HCT116 (cell line): ENCODE results near the gene KMO. TPM values are rescaled to one million over a fixed set of nuclear protein-coding genes. Genes with fewer than 3 reads are reported as not detected.

Experiments used
- ATAC-seq: fragments of 200-7000 bp; cut with Tn5 transposase; 2 replicates; pipeline ENCODE4 v1.9.1; 2020; ENCODE audit warnings: mild to moderate bottlenecking, moderate library complexity
- BruUV-seq: library from RNA; stranded (reverse); fragments of 400-500 nt; replicated peaks from 2 replicates; lab custom pipeline; 2021; lab: Mats Ljungman, UMichigan
- CTCF ChIA-PET: fragments of 300-600 bp; sonication (Branson Sonifier 250); formaldehyde crosslinking; loops from one replicate; lab custom pipeline; 2021; ENCODE audit warnings: antibody characterized with exemption; lab: Charles Lee
- POLR2A ChIA-PET: fragments of 300-600, 350-600 bp; sonication (Branson Sonifier 250); formaldehyde crosslinking; loops from one replicate; lab custom pipeline; 2021; ENCODE audit warnings: antibody characterized with exemption; lab: Charles Lee
- RAD21 ChIA-PET, 2 experiments: fragments of 300-600 bp; sonication (Branson Sonifier 250); formaldehyde crosslinking; loops; one replicate each; lab custom pipeline; 2023; ENCODE audit warnings: low total read pairs in 2 of 2; ENCODE audit not compliant: uncharacterized antibody in 2 of 2, unreplicated experiment in 2 of 2, low non-redundant PET in 1 of 2; lab: Charles Lee
- DNase-seq: peaks from one replicate; pipeline ENCODE4 v3.0.0-alpha.2; 2010; ENCODE audit warnings: low read depth, low spot score
- H2AFZ ChIP-seq: fragments of 200-600 bp; shearing (Covaris generic), sonication (generic); 2 replicates; pipeline ENCODE4 v1.6.1; 2017; ENCODE audit warnings: low read depth, mixed run types, mixed read lengths, antibody characterized with exemption, low read length; ENCODE audit not compliant: poor library complexity, severe bottlenecking
- H3K27ac ChIP-seq: 2 replicates; pipeline ENCODE4 v1.5.1; 2012; ENCODE audit warnings: low read depth, low read length
- H3K27me3 ChIP-seq: fragments of 200-600 bp; sonication (generic); 2 replicates; pipeline ENCODE4 v1.6.1; 2016; ENCODE audit warnings: mixed run types, low read length, mixed read lengths; ENCODE audit not compliant: insufficient read depth
- H3K36me3 ChIP-seq, 2 experiments: fragments of 200-500 bp in 1 of 2; fragments of 200-600 bp in 1 of 2; sonication (Bioruptor generic) in 1 of 2; sonication (generic) in 1 of 2; 2 replicates each; pipeline versions ENCODE4 v1.5.1 to v1.6.1; 2014 to 2016; ENCODE audit warnings: low read length in 2 of 2, inconsistent platforms in 1 of 2, mixed read lengths in 1 of 2, mixed run types in 1 of 2; ENCODE audit not compliant: insufficient read depth in 2 of 2, control insufficient read depth in 1 of 2
- H3K4me1 ChIP-seq, 2 experiments: fragments of 200-600 bp in 1 of 2; sonication (generic) in 1 of 2; 2 replicates each; pipeline versions ENCODE4 v1.5.1 to v1.6.1; 2012 to 2017; ENCODE audit warnings: low read length in 2 of 2, inconsistent platforms in 1 of 2, mild to moderate bottlenecking in 1 of 2, mixed read lengths in 1 of 2, mixed run types in 1 of 2, moderate library complexity in 1 of 2; ENCODE audit not compliant: insufficient read depth in 2 of 2, control insufficient read depth in 1 of 2
- H3K4me2 ChIP-seq: fragments of 200-600 bp; sonication (generic); 2 replicates; pipeline ENCODE4 v1.6.1; 2017; ENCODE audit warnings: mixed run types, low read length, mixed read lengths
- H3K4me3 ChIP-seq, 2 experiments: fragments of 200-600 bp in 1 of 2; sonication (generic) in 1 of 2; replicated peaks in 1 of 2; 2 replicates each; pipeline ENCODE4 v1.5.1; 2011 to 2016; ENCODE audit warnings: low read length in 2 of 2, control low read depth in 1 of 2, low read depth in 1 of 2, mild to moderate bottlenecking in 1 of 2, mixed read lengths in 1 of 2, mixed run types in 1 of 2
- H3K79me2 ChIP-seq: fragments of 200-600 bp; sonication (generic); 2 replicates; pipeline ENCODE4 v1.6.1; 2017; ENCODE audit warnings: mild to moderate bottlenecking, mixed run types, low read length, moderate library complexity, mixed read lengths; ENCODE audit not compliant: insufficient read depth
- H3K9ac ChIP-seq: fragments of 200-600 bp; sonication (generic); 2 replicates; pipeline ENCODE4 v1.6.1; 2016; ENCODE audit warnings: low read length, mixed read lengths
- H3K9me2 ChIP-seq: fragments of 200-600 bp; sonication (generic), shearing (Covaris generic); 2 replicates; pipeline ENCODE4 v1.6.1; 2017; ENCODE audit warnings: mixed run types, mild to moderate bottlenecking, moderate library complexity; ENCODE audit not compliant: insufficient read depth
- H3K9me3 ChIP-seq, 2 experiments: fragments of 200-500 bp in 1 of 2; fragments of 200-600 bp in 1 of 2; sonication (Bioruptor generic) in 1 of 2; sonication (generic) in 1 of 2; 2 replicates each; pipeline ENCODE4 v1.6.1; 2014 to 2017; ENCODE audit warnings: low read length in 2 of 2, mixed read lengths in 2 of 2, inconsistent platforms in 1 of 2, low read depth in 1 of 2, mild to moderate bottlenecking in 1 of 2, mixed run types in 1 of 2, moderate library complexity in 1 of 2; ENCODE audit not compliant: control insufficient read depth in 1 of 2, insufficient read depth in 1 of 2
- H4K20me1 ChIP-seq: fragments of 200-600 bp; sonication (generic), shearing (Covaris generic); 2 replicates; pipeline ENCODE4 v1.6.1; 2017; ENCODE audit warnings: mixed run types, mild to moderate bottlenecking, moderate library complexity; ENCODE audit not compliant: insufficient read depth
- CBX3 ChIP-seq: IDR thresholded peaks from 2 replicates; pipeline ENCODE4 v1.6.1; 2012; ENCODE audit warnings: low read depth
- CEBPB ChIP-seq: IDR thresholded peaks from 2 replicates; pipeline ENCODE4 v1.6.1; 2012; ENCODE audit warnings: low read depth
- CTCF ChIP-seq, 3 experiments: fragments of 200-600 bp in 1 of 3; sonication (generic) in 1 of 3; IDR thresholded peaks in 2 of 3; conservative IDR thresholded peaks in 1 of 3; 2 replicates each; pipeline ENCODE4 v1.5.1; 2012 to 2017; ENCODE audit warnings: low read depth in 2 of 3, low read length in 2 of 3, antibody characterized with exemption in 1 of 3, borderline replicate concordance in 1 of 3, control low read depth in 1 of 3, mild to moderate bottlenecking in 1 of 3, mixed read lengths in 1 of 3, mixed run types in 1 of 3, moderate library complexity in 1 of 3; ENCODE audit not compliant: insufficient read depth in 1 of 3
- ELF1 ChIP-seq: IDR thresholded peaks from 2 replicates; pipeline ENCODE4 v1.6.1; 2012; ENCODE audit warnings: low read depth, borderline replicate concordance
- EZH2 ChIP-seq: fragments of 200-600 bp; sonication (generic); IDR thresholded peaks from 2 replicates; pipeline ENCODE4 v1.6.1; 2017; ENCODE audit warnings: antibody characterized with exemption, mixed run types
- EZH2phosphoT487 ChIP-seq: fragments of 200-600 bp; IDR thresholded peaks from 2 replicates; pipeline ENCODE4 v1.6.1; 2018; ENCODE audit warnings: antibody characterized with exemption, borderline replicate concordance
- FOSL1 ChIP-seq: IDR thresholded peaks from 2 replicates; pipeline ENCODE4 v1.6.1; 2012; ENCODE audit warnings: low read depth
- MAX ChIP-seq: IDR thresholded peaks from 2 replicates; pipeline ENCODE4 v1.6.1; 2012
- POLR2AphosphoS5 ChIP-seq: IDR thresholded peaks from 2 replicates; pipeline ENCODE4 v1.6.1; 2011; ENCODE audit warnings: mild to moderate bottlenecking, low read depth, low read length, moderate library complexity
- RAD21 ChIP-seq: IDR thresholded peaks from 2 replicates; pipeline ENCODE4 v1.6.1; 2012; ENCODE audit warnings: low read depth, mild to moderate bottlenecking
- SIN3A ChIP-seq: IDR thresholded peaks from 2 replicates; pipeline ENCODE4 v1.6.1; 2012; ENCODE audit warnings: low read depth
- SP1 ChIP-seq: IDR thresholded peaks from 2 replicates; pipeline ENCODE4 v1.6.1; 2012; ENCODE audit warnings: low read depth
- SRF ChIP-seq: IDR thresholded peaks from 2 replicates; pipeline ENCODE4 v1.6.1; 2012; ENCODE audit warnings: low read depth
- ZFX ChIP-seq: fragments of 450-650 bp; IDR thresholded peaks from 2 replicates; pipeline ENCODE4 v1.6.1; 2017
- ZNF274 ChIP-seq: fragments of 200-500 bp; sonication (Bioruptor generic); IDR thresholded peaks from 2 replicates; pipeline ENCODE4 v1.6.1; 2014; ENCODE audit warnings: mild to moderate bottlenecking, low read depth, low read length, inconsistent platforms
- intact Hi-C: fragments of 100-400 bp; cut with micrococcal nuclease; formaldehyde crosslinking; loops from 2 replicates; pipeline ENCODE4 v1.10.0; 2022
- total RNA-seq: library from RNA; stranded (reverse); gene quantifications from one replicate; pipeline ENCODE4 v1.2.1, GENCODE V29; 2021; ENCODE audit not compliant: unreplicated experiment

The KMO gene
- total RNA-seq, 1 experiment from 2014 or later, result not detected

DNA sequence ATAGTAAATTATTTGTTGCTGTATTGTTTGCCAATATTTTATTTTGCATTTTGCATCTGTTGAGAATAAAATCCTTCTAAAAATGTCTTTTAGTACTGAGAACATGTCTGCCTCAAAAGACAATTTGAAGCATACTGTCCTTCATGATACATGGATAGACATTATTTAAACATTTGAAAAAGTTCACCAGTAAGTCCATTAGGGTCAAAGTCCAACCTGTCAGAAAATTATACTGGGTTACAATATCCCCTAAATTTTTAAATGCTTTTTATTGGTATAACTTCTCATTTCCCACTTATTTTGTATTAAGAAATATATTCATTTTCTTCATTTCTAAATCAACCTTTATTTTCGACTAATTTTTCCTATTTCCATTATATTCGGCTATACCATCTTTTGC is 98.7 kb downstream of the KMO start:
- Histone ChIP-seq H4K20me1 (no peaks in the 10 kb centered on the region), H3K4me1 (no peaks in the 10 kb centered on the region), H3K9ac (no peak overlapping the region), H3K36me3 (peaks cover 7 to 9% of the 10 kb centered on the region in 2 experiments; a peak in 3 of 4 replicates), H3K4me2 (no peak overlapping the region), H3K9me2 (no peaks in the 10 kb centered on the region), H3K79me2 (no peaks in the 10 kb centered on the region), H3K4me3 (no peak overlapping the region), H2AFZ (no peak overlapping the region), H3K9me3 (no peaks in the 10 kb centered on the region), H3K27me3 (no peaks in the 10 kb centered on the region), H3K27ac (no peak overlapping the region)
- DNase-seq (no peak), ATAC-seq (no peak)
- no peak for TF ChIP-seq CEBPB
- TF ChIP-seq RAD21, result no peak
- TF ChIP-seq SP1, result no peak
- no peak for TF ChIP-seq CBX3
- TF ChIP-seq MAX, result no peak
- no peak for TF ChIP-seq CTCF (IDR thresholded peaks at IDR 0.05 in 2 of 3, conservative IDR thresholded peaks at IDR 0.05 in 1 of 3; ENCODE audit: borderline replicate concordance in 1 of 3, insufficient read depth in 1 of 3, low read depth in 2 of 3, low read length in 2 of 3)
- no peak for TF ChIP-seq EZH2
- no peak for TF ChIP-seq EZH2phosphoT487
- TF ChIP-seq ZFX, result no peak
- TF ChIP-seq POLR2AphosphoS5, result no peak
- no peak for TF ChIP-seq FOSL1
- no peak for TF ChIP-seq ZNF274
- TF ChIP-seq SIN3A, result no peak
- TF ChIP-seq SRF, result no peak
- TF ChIP-seq ELF1, result no peak
- intact Hi-C loops, result no loop called here
- POLR2A ChIA-PET, result no interaction called here
- CTCF ChIA-PET, result no interaction called here
- BruUV-seq, result no TSS peak
- RAD21 ChIA-PET, result no interaction called here
